ENCODE data around the gene MRPL14.

Gene MRPL14

GRCh38 chr6:44066394-44067172, 60.7 kb downstream of the MRPL14 start:
- no peak for DNase-seq (ENCODE audit: low read depth in 2 of 2)

GRCh38 chr6:44065443-44066140, 61.7 kb downstream of the MRPL14 start:
- DNase-seq (ENCODE audit: low read depth in 2 of 2), result no peak

- no peak for DNase-seq (ENCODE audit: low read depth in 2 of 2)
Measured at GRCh38 chr6:44064948-44065272, 62.3 kb downstream of the MRPL14 start.

DNA sequence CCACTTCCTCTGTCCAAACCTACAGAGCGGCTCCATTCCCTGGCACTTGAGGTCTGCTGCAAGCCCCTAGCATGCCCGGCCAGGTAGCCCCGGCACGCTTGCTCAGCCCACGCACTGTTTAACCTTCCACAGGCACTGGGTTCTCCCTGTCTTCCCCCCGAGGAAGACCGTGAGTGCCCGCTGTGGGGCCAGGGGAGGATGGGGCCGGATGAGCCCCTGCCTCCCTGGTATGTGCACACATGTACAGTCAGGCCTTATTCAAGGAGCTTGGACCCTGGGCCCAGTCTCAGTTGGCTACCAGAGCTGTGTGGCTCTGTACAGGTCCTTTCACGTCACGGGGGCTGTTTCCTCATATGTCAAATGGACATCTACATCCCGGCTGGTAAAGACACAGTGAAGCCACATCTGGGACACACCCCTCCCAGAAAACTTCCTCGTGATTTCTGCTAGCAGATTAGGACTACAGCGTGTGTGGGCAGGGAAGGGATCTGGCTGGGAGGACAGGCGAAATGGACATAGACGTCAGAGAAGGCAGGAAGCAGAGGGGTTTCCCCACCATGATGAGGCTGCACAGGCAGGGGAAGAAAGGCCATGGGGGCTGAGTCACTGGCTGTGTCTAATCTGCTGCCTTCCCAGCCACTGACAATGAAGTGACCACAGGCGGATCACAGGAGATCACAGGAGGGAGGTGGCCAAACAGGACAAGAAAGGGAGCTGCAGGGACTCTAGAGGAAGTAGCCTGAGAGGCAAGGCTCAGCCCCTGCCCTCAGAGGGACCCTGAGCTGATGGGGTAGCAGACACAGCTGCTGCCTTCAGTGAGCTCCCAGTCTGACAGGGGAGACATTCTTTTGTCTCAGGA, 62.9 kb downstream of the MRPL14 start:
- peak in 1 of 2 experiments; percentile 45 for DNase-seq (ENCODE audit: low read depth in 2 of 2)

DNA sequence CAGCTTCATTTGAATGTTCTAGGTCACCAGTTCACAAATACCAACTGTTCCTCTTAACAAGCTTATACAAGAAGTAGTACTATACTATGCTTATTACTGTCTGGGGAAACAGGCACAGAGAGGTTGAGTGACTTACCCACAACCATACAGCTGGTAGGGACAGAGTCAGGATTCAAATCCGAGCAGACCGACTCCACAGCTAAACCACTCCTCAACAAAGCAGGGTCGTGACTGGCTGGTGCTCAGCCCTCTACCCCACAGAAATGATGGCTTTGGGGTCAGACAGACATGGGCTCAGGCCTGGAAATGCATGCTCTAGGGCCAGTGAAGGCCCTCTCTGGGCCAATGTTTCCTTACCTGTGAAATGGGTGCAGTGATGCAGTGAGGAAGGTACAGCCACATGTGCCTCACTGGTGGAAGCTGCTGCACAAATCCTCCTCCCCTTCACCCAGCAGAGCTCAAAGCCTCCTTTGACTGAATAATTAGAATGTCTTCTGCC, 63.6 kb downstream of the MRPL14 start:
- DNase-seq (ENCODE audit: low read depth in 2 of 2), result no peak

All from fibroblast of skin of left biceps (primary cell).